Endometrial microvascular endothelial cells (primary cell): ENCODE data around the gene MAD1L1. TPM values are rescaled to one million over a fixed set of nuclear protein-coding genes. Genes with fewer than 3 reads are reported as not detected.

Experiments
- in situ Hi-C: cut with HindIII; loops from 2 replicates; pipeline ENCODE4 v1.10.0; 2017; ENCODE audit warnings: low sequenced_read_pairs, low pct_unique_long_range_greater_than_20kb; ENCODE audit errors: inconsistent ontology term
- total RNA-seq: library from RNA; depleted of rRNA; stranded (reverse); fragments of >200 nt; gene quantifications from one replicate; pipeline ENCODE4 v1.2.3, GENCODE V29; 2015; ENCODE audit errors: inconsistent ontology term

The MAD1L1 gene
- total RNA-seq, 1 donor from 2014 or later: 44.7 TPM

GRCh38 chr7:2245883-2246675 is 13.3 kb upstream of the MAD1L1 start:
- in situ Hi-C loops: no loop called here

GRCh38 chr7:2244404-2244995 is 11.8 kb upstream of the MAD1L1 start:
- in situ Hi-C loops: no loop called here

GRCh38 chr7:2243458-2243857 is 10.7 kb upstream of the MAD1L1 start:
- in situ Hi-C loops: no loop called here

- in situ Hi-C loops: no loop called here
Measured at GRCh38 chr7:2242541-2243429, 10.0 kb upstream of the MAD1L1 start.

- in situ Hi-C loops: no loop called here
Measured at GRCh38 chr7:2241580-2242540, 9.1 kb upstream of the MAD1L1 start, which contains the start of the genes MRM2 and NUDT1. TSS of gene MRM2 (minus strand) at chr7:2242205. CDS start at chr7:2242169, 36 bp downstream. TSS of gene NUDT1 (plus strand) at chr7:2242226. CDS start at chr7:2244575, 2,349 bp downstream.

- in situ Hi-C loops: no loop called here
Measured at GRCh38 chr7:2239242-2239641, 6.5 kb upstream of the MAD1L1 start.

- in situ Hi-C loops: no loop called here
Measured at GRCh38 chr7:2237109-2237602, 4.4 kb upstream of the MAD1L1 start.

- in situ Hi-C loops: no loop called here
Measured at GRCh38 chr7:2233926-2234325, 1.2 kb upstream of the MAD1L1 start.

GRCh38 chr7:2231992-2232765 is 566 bp downstream of the MAD1L1 start:
- in situ Hi-C loops: no loop called here

- in situ Hi-C loops: no loop called here
Measured at GRCh38 chr7:2230882-2231281, 1.9 kb downstream of the MAD1L1 start.

- in situ Hi-C loops: no loop called here
Measured at GRCh38 chr7:2230226-2230625, 2.5 kb downstream of the MAD1L1 start.

- in situ Hi-C loops: no loop called here
Measured at GRCh38 chr7:2229467-2229866, 3.3 kb downstream of the MAD1L1 start.

GRCh38 chr7:2228921-2229320 is 3.8 kb downstream of the MAD1L1 start:
- in situ Hi-C loops: no loop called here

GRCh38 chr7:2227699-2228098 is 5.0 kb downstream of the MAD1L1 start:
- in situ Hi-C loops: no loop called here

- in situ Hi-C loops: no loop called here
Measured at GRCh38 chr7:2225830-2226229, 6.9 kb downstream of the MAD1L1 start.

- in situ Hi-C loops: no loop called here
Measured at GRCh38 chr7:2225336-2225735, 7.4 kb downstream of the MAD1L1 start.

- in situ Hi-C loops: no loop called here
Measured at GRCh38 chr7:2224934-2225333, 7.8 kb downstream of the MAD1L1 start.
